GM18519 (cell line): ENCODE data around the gene ANKRD11.

ENCODE experiments used
- ATAC-seq: cut with Tn5 transposase; IDR thresholded peaks from one replicate; pipeline ENCODE4 v1.9.1; 2021; ENCODE audit warnings: mild to moderate bottlenecking, moderate library complexity; ENCODE audit not compliant: unreplicated experiment, low FRiP score

Gene ANKRD11

GRCh38 chr16:89291776-89292175 lies 198.6 kb downstream of the ANKRD11 start:
- ATAC-seq = no peak

GRCh38 chr16:89291363-89291762 lies 199.0 kb downstream of the ANKRD11 start:
- no peak for ATAC-seq

- no peak for ATAC-seq
Observed at GRCh38 chr16:89290887-89291286, 199.5 kb downstream of the ANKRD11 start.

- ATAC-seq = no peak
Observed at GRCh38 chr16:89290472-89290871, 199.9 kb downstream of the ANKRD11 start.

- ATAC-seq = no peak
Observed at GRCh38 chr16:89289428-89290395, 200.6 kb downstream of the ANKRD11 start.

GRCh38 chr16:89288966-89289365 lies 201.4 kb downstream of the ANKRD11 start:
- ATAC-seq = no peak

- ATAC-seq = no peak
Observed at GRCh38 chr16:89288577-89288844, 201.8 kb downstream of the ANKRD11 start.

- no peak for ATAC-seq
Observed at GRCh38 chr16:89287777-89288576, 202.4 kb downstream of the ANKRD11 start.

- no peak for ATAC-seq
Observed at GRCh38 chr16:89286096-89286495, 204.3 kb downstream of the ANKRD11 start.

GRCh38 chr16:89285381-89285780 lies 205.0 kb downstream of the ANKRD11 start:
- ATAC-seq = no peak

GRCh38 chr16:89283449-89283848 lies 206.9 kb downstream of the ANKRD11 start:
- ATAC-seq = no peak

GRCh38 chr16:89282523-89282922 lies 207.8 kb downstream of the ANKRD11 start:
- no peak for ATAC-seq

- ATAC-seq = no peak
Observed at GRCh38 chr16:89281829-89282228, 208.5 kb downstream of the ANKRD11 start.

GRCh38 chr16:89281189-89281577 lies 209.2 kb downstream of the ANKRD11 start:
- ATAC-seq = no peak

GRCh38 chr16:89280546-89281188 lies 209.7 kb downstream of the ANKRD11 start:
- no peak for ATAC-seq

GRCh38 chr16:89279666-89280481 lies 210.5 kb downstream of the ANKRD11 start:
- no peak for ATAC-seq

- no peak for ATAC-seq
Observed at GRCh38 chr16:89278441-89279240, 211.7 kb downstream of the ANKRD11 start.

GRCh38 chr16:89277641-89278341 lies 212.6 kb downstream of the ANKRD11 start:
- no peak for ATAC-seq

- ATAC-seq = no peak
Observed at GRCh38 chr16:89277049-89277448, 213.3 kb downstream of the ANKRD11 start.
